Ammon's horn (tissue), 1 donor: ENCODE measurements around the gene DMD.
"Not testable (repeated sequence)": the region's sequence is repeated elsewhere in the genome, so short reads cannot be mapped to it uniquely, and the experiment has no call there.

Source experiments
- DNase-seq: peaks from one replicate; pipeline ENCODE4 v3.0.0-alpha.2; 2016; ENCODE audit warnings: low spot score

The DMD gene

GRCh38 chrX:33211356-33212260, at the start of gene DMD:
TSS of gene DMD (minus strand) at chrX:33211549. CDS start at chrX:33211312, 237 bp downstream.
- DNase-seq, result peak; percentile 60

GRCh38 chrX:33252306-33252825, 41.0 kb upstream of the DMD start:
- DNase-seq, result no peak

- DNase-seq, result no peak
Measured at GRCh38 chrX:33218819-33219218, 7.5 kb upstream of the DMD start.

GRCh38 chrX:33210156-33210555, 1.2 kb downstream of the DMD start:
- no peak for DNase-seq

DNA sequence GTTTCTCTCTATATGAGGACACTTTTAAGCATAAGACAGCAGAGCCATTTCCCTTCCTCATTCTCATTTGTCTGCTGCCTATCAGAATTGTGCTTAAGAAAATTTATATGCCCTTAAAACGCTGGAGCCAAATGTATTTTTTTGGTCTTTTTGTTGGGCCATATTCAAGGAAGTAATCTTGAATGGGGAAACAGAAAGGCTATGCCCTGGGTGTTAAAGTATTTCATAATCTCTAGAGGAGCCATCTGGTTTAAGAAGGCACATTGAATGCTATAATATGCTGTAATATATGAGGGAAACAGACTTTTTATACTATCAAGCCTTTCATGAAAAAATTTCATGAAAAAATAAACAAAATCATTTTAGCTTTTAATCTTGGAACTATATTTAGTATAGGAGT, 4.3 kb downstream of the DMD start:
- DNase-seq, result no peak

GRCh38 chrX:33205321-33205720, 6.0 kb downstream of the DMD start:
- DNase-seq, result no peak

DNA sequence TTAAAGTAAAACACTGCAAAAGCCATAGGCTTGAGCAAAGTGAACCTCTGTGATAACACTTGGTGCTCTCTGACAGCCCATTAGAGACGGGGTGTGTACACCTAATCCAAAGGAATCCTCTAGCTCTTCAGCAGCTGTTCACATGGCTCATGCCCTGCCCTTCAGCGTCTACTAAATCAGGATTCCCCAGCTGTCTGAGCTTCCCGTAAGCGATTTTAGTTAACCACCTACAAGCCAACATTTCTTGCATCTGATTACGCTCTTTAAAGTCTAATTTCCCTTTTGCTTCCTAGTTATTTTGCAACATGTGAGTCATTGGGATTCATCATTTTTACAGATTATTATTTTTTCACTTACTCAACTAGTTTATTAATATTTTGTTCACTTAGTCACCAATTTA, 6.5 kb downstream of the DMD start:
- peak; percentile 9 for DNase-seq

- DNase-seq, result no peak
Measured at GRCh38 chrX:33198561-33199279, 12.6 kb downstream of the DMD start.

DNA sequence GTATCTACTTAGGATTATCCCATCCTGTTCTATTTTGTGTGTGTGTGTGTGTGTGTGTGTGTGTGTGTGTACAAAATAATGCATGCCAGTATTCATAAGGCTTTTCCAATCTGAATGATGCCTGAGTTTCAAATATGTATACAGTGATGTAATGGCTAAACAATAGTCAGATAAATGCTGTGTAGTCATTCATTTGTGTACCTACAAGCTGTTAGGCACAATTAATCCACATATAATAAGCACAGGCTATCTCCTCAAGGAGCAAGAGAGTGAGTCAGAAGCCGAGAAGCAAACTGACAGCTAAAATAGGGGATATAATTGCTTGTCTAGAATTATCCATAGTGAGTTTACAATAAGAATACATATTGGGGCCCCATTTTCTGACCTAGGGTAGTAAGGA, 15.7 kb downstream of the DMD start:
- no peak for DNase-seq

- no peak for DNase-seq
Measured at GRCh38 chrX:33194876-33195433, 16.4 kb downstream of the DMD start.

DNA sequence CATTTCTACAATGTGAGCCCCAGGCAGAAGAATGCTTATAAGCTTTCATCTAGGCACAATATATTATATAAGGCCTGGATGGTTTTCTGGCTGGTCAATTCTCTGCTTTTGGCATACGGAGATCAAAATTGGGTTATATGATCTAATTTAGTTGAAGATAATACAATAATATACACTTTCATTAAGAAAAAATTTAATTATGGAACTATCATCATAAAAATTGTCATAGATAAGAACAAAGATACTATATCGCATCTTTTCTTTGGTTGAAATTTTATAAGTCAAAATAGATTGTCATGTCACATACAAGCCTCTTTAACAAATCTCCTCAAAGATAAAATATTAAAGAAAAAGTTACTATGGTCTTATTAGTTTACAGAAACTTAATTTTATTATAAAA, 17.1 kb downstream of the DMD start:
- no peak for DNase-seq

DNA sequence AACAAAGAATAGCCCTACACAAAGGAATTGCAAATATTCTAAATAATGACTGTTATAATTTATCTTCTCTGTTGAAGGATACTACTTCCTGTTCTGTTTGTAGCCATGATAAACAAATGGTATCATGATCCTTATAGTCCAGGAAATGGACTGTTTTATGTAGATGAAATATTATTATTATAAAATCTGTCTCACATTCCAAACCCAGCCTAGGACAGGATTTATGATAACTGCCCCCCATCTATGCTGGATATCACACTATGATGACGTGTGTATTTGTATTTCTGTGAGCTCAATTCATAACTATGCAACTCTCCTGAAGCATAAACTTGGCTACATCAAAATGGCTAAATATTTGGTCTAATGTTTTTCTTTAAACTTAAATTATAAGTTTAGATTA, 21.3 kb downstream of the DMD start:
- no peak for DNase-seq

DNA sequence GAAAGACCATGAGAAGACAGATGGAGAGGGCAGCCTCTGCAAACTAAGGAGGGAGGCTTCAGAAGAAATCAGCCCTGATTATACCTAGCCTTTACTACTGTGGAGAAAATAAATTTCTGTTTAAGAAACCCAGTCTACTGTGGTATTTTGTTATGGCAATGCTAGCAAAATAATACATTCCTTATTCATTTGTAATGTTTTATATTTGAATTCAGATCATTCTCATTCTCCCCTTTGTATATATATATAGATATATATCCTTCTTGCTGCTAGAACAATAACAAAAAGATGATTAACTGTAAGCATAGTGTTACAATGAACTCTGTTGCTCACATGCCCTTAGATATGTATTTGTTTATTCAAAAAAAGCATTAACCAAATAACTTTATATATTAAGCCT, 22.5 kb downstream of the DMD start:
- DNase-seq, result no peak

DNA sequence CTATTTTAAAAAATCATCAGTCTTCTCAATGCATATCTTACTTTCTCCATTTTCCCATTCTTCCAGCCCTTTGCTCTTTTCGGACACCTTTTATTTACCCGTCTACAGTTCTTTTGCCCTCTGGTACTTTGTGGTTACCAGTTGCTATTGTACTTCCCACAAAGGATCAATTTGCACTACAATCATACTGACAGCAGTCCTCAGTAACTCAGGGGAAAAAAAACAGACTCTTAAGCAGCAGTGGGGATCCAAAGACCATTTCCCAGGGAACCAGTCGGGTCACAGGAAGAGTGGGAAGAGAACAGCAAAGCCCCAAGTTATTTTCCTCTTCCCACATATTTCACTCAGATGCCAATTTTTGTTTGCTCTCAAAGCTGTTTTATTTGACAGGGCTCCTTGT, 23.1 kb downstream of the DMD start:
- DNase-seq, result no peak

GRCh38 chrX:33184803-33185202, 26.5 kb downstream of the DMD start:
- not testable (repeated sequence) for DNase-seq

DNA sequence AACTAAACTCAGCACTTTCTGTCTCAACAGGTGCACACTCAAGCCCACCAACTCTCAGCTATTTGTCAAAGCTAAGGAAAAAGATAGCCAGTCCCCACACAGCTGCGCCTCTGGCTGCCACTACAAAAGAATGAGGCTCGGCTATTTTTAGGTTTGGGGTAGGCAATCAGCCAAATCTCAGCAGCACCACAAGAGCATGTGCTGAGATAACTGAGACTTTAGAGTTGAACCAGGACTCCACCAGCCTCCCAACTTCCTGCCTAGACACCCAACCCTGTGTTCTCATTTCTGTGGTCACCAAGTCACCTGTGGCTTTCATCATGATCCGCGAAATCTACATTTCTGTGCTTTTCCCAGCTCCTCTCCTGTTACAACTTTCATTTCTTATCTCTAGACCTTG, 28.0 kb downstream of the DMD start:
- DNase-seq, result peak; percentile 44

DNA sequence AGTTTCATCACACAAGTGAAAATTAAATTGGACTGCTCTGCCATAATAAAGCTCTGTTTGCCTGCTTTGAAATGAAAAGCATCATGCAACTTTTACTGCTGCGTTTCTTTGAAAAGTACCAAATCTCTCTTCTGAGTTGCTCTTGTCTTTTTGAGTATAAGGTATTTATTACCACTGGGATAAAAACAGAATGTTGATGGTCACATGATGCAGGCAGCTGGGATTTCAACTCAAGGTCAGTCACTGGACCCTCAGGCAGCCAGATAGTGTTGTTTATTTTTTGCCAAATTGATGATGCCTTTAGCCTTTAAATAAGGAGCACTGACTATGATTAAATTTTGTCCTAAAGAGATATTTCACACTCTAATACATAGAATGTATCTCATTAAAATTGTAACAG, 32.7 kb downstream of the DMD start:
- DNase-seq, result no peak

DNA sequence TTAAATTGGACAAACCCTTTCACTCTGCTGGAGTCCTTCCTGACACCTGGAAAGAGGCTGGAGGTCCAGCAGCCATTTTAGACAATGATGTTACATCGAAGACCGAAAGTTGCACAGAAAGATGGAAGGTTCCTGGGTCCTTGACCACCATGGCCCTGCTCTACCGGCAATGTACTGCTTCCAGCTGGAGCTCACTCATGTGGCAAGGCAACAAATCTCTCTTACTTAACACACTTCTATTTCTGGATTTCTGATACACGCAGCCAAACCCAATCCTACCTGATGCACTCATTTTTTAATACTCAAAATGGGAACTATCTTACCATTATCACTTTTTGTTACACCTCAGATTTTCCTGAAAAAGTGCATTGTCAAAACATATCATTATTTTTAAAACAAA, 33.1 kb downstream of the DMD start:
- no peak for DNase-seq

DNA sequence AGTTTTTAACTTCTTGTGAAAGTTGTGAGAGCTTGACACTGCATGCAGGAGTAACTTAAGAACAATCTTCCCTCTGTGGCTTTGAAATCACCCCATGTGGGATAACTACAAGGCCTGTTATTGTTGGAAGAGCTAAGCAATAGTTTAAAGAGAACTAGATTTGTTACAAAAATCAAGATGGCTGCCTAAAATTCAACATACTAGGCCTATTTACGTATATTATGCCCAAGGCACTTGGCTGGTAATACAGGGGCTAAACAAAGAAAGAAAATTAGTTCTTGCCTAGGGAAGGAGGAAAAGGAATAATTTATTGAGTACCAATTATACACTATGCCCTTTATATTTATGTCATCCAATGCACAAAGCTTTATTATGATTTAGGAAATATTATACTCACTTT, 36.1 kb downstream of the DMD start:
- no peak for DNase-seq

DNA sequence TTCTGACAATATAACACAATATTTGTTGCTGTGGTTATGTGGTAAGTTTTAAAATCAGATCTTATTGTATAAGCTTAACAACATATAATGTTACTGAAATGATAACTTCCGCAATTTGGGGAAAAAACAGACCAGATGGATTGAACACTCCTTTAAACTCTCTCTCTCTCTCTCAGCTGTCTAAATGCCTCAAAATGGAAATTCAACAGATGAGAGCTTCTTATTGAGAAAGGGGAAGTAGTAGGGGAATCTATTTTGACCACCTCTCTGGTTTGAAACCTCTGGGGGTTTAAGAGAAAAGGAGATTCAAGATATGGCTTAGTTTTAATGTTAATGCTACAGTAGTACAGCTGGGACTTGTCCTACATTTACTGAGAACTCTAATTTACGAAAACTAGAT, 40.3 kb downstream of the DMD start:
- DNase-seq, result no peak

DNA sequence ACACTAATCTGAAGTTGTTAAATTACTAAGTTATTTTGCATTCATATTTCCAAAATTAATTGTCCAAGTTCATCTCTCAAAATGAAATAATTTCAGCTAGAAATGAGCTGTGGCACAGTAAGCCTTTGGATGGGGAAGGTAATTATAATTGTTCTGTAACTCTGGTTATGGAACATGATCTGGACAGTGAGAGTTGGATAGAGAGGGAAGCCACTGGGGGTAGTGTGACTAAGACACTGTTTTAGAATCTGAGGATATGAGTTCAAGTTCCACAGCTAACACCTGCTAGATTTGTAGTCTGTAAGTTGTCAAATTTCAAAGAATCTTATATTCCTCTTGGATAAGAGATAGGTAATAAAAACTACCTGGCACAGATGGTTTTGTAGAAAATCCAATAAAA, 49.5 kb downstream of the DMD start:
- no peak for DNase-seq

- no peak for DNase-seq
Measured at GRCh38 chrX:33160273-33160672, 51.1 kb downstream of the DMD start.
